Left cardiac atrium (tissue), 4 donors: Measurements from ENCODE around the gene SLC37A3. TPM values are rescaled to one million over a fixed set of nuclear protein-coding genes. Genes with fewer than 3 reads are reported as not detected.
A peak's percentile ranks its signal among the peaks of the same experiment; 100 is the strongest.
"Not testable (repeated sequence)": the region's sequence is repeated elsewhere in the genome, so short reads cannot be mapped to it uniquely, and the experiment has no call there.

Source experiments
- ATAC-seq, 2 donors: fragments of 200-7000 bp; cut with Tn5 transposase; one replicate each; pipeline ENCODE4 v1.9.1; 2020; ENCODE audit warnings: mild to moderate bottlenecking in 2 of 2, moderate library complexity in 2 of 2
- DNase-seq: peaks from one replicate; pipeline ENCODE4 v3.0.0-alpha.2; 2020
- intact Hi-C, 2 donors: fragments of 100-400 bp; cut with DNase I; formaldehyde crosslinking; loops; one replicate each; pipeline versions ENCODE4 v1.14.1 to v1.15.1; 2022 to 2023
- total RNA-seq, 2 donors: library from RNA; stranded (reverse); fragmentation: NEBNext Ultra II Directional; extraction: Animal tissue kit (Norgen Biotek cat#: 25700); gene quantifications; one replicate each; pipeline ENCODE4 v1.2.1, GENCODE V29; 2021
- donor health status: DM: no; HTN: yes; CAD: no.
- donor health status: DM: no; HTN: yes; CAD: no; lungs with severe emphysema.
- donor health status: DM: yes; HTN: yes; CAD: no.
- donor health status: Dilated cardiomyopathy.

The SLC37A3 gene
- total RNA-seq, 2 donors from 2014 or later = 11.4 to 18.7 TPM

DNA sequence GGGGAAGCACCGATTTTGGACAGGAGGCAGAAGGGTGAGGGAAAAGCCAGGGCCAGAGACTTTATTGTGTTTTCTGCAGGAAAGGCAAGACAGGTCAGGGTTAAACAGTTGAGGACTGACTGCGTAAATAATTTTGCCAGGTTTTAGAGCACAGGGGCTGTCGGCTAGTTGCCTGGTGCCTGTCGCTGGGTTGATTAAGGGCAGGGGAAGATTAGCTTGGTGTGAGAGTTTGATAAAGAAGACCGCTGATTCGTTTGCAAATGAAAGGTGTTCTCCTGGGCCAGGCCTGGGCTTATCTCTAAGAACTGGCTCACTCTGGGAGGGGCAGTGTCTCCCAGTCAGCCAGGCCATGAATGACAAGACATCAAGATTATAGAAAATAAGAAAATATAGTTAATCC, 75.6 kb downstream of the SLC37A3 start:
- intact Hi-C loops = loop anchor here in 1 of 2 donors (10.0 kb wide), 1 partner anchor 148 kb away; the partner anchor contains the start of gene KDM7A
- DNase-seq (no peak), ATAC-seq (peak in 1 of 2 donors; percentile 32)

DNA sequence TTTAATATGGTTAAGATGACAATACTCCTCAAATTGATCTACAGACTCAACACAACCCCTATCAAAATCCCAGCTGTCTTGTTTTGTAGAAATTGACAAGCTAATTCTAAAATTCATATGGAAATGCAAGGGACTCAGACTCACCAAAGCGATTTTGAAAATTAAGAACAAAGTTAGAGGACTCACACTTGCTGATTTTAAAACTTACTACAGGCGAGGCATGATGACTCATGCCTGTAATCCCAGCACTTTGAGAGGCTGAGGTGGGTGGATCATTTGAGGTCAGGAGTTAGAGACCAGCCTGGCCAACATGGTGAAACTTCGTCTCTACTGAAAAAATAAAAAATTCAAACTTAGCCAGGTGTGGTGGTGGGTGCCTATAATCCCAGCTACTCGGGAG, 78.3 kb downstream of the SLC37A3 start:
- not testable (repeated sequence) for DNase-seq, ATAC-seq
- intact Hi-C loops = loop anchor here in 1 of 2 donors (10.0 kb wide), 1 partner anchor 145 kb away; the partner anchor contains the start of gene KDM7A

DNA sequence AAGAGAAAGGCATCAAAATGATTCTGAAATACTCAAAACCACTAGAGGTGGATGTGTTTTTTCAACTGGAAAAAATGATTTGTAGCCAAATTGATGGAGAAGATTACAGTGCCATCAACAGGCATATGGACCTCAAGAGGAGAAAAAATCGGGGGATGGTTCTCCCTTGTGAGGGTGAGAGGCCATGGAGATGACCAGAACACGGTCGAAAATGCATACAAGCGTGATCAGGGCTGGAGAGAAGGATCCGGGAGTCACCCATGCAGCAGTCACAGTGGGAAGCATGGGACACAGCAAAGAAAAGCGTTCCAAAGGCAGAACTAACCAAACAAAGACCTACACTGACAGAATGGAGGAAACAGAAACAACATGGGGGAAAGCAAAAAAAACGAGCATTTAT, 80.3 kb downstream of the SLC37A3 start:
- intact Hi-C loops = loop anchor here in 1 of 2 donors (5.0 kb wide), 1 partner anchor 141 kb away; the partner anchor contains the start of gene KDM7A
- DNase-seq (no peak), ATAC-seq (no peak)

DNA sequence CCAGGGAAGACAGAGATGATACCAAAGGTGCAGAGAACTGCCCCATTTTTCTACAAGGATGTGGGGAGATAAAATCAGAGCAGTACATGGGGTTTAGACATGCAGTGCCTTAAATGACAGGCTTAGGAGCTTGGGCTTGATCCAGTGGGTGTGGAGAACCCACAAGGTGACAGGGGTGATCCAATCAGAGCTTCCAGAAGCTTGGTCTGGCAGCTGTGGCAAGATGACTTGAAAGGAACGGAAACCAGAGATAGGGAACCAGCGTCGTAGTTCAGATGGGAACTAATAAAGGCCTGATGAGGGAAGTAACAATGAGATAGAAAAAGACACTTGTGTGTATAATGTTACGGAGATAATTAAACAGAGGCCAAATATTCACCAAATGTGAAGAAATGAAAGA, 80.7 kb downstream of the SLC37A3 start:
- no peak for DNase-seq
- ATAC-seq = no peak
- intact Hi-C loops = loop anchor here in 1 of 2 donors (5.0 kb wide), 1 partner anchor 140 kb away; the partner anchor contains the start of gene KDM7A

DNA sequence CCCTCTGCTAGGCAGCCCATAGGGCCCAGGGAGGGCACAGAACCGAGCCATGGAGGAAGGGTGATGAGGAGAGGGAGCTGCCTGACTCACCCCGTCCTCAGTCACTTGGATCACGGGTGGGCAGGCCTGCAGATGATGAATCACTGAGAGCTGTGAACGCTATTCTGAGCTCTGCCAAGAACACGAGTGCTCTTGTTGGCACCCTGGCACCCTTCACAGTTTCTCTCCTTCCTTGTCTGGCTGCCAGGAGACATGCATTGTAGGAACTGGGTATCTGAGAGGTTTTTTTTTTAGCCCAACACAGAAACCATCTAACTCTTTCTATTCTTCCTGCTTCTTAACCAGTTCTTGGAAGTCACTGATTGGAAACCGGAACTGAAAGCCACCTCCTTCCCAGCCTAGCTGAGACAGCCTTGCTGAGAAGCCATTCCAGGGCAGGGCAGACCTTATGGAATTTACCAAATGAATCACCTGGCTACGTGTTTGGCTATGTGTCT, 82.1 kb downstream of the SLC37A3 start:
- intact Hi-C loops = loop anchor here in 1 of 2 donors (5.0 kb wide), 1 partner anchor 139 kb away; the partner anchor contains the start of gene KDM7A
- peak; percentile 92 to 98 for ATAC-seq
- DNase-seq = peak; percentile 85

DNA sequence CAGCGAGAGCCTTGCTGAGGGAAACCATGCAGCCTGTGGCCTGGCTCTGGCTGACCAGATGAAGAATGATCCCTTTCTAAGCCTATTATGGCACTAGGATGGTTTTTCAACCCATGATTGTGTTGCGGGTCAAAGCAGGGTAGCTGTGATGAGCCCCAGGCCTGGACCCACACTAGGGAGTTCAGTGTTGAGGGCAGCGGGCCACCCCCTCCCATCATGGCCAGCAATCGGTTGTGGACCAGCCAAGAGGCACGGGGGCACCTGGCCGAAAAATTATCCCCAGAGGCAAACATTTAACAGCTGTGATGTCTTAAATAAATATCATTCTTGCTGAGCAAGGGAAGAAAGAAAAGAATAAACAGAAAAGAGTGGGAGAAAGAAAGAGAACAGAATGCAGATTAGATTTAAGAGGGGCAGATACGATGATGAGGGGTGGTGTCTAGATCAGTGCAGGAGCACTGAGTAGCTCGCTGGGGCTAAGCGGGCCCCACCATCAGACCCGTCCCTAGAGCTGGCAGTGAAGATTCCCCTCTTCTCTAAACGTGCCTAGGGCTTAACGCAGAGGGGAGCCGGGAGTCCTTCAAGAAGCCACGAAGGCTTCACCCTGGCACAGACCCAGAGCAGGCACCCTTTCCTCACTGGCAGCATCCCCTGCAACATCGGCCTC, 82.7 kb downstream of the SLC37A3 start:
- intact Hi-C loops = loop anchor here in 1 of 2 donors (5.0 kb wide), 1 partner anchor 138 kb away; the partner anchor contains the start of gene KDM7A
- DNase-seq (no peak), ATAC-seq (peak in 1 of 2 donors; percentile 10)

DNA sequence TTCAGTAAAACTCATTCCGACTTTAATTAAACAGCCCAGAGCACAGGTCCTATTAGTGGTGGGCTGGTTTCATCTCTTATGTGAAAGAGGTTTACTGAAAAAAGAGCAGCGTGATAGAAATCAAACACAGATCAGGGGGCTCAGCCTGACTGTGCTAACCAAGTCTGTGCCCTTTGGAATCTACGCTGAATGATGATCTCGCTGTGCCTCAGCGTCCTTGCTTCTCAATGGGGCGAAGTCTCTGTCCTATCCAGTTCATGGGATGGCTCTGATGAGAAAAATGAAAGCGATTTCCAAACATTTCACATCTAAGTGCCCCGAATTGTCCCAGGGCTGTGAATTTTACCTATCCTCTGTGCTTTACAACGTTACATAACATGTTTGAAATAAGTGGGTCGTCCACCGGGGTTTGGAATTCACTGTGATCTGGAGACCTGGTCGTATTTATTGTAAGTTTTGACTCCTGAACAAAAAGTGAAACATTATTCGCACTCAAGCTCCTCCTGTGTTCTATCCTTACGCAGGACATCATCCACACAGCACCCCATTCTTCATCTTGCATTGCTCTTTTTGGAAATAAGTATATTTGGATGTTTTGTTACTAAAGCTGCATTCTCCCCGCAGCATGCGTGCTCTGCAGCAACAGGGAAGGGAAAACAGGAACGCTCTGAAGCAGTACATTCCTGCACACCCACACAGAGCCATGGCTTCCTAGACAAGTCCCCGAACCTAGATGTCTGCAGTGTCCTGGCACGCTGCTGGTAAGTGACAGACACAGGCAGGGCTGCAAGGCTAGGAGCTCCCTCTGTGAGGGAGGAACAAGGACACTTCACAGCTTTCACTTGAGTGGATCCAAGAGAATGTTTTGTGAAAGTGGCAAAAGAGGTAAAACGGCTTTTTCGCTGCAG, 83.5 kb downstream of the SLC37A3 start:
- intact Hi-C loops = loop anchor here in 1 of 2 donors (5.0 kb wide), 1 partner anchor 138 kb away; the partner anchor contains the start of gene KDM7A
- ATAC-seq = peak; percentile 5 to 6
- no peak for DNase-seq

DNA sequence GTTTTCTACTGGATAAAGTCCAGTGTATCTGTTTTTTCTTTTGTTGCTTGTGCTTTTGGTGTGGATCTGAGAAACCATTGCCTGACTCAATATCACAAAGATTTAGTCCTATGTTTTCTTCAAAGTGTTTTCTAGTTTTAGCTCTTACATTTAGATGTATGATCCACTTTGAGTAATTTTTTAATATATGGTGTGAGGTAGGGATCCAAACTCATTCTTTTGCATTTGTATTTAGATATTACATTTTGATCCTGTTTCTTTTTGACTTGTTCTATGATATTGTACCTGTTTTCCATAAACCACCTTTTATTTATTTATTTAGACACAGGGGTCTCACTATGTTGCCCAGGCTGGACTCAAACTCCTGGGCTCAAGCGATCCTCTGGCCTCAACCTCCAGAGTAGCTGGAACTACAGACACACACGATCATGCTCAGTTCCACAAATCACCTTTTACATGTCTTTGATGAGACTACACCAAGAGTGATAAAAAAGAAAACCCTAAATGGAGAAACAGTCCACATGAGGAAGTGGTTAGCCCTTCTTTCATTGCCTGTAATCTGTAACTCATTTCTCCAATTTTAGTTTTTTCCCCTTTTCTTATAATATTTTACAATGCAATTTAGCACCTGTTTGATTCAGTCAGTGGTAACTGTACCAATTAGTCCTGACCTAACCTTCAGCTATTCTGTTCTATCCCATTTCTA, 86.0 kb downstream of the SLC37A3 start:
- DNase-seq = no peak
- intact Hi-C loops = no loop called here
- no peak for ATAC-seq

DNA sequence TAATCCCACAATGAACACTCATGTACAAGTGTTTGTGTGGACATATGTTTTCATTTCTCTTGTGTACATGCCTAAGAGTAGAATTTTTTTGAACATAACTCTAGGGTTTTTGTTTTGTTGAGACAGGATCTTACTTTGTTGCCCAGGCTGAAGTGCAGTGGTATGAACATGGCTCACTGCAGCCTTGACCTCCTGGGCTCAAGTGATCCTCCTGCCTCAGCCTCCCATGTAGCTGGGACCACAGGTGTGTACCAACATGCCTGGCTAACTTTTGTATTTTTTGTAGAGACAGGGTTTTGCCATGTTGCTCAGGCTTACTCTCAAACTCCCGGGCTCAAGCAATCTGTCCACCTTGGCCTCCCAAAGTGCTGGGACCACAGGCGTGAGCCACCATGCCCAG, 87.2 kb downstream of the SLC37A3 start:
- ATAC-seq, intact Hi-C loops, DNase-seq: not testable (repeated sequence)

DNA sequence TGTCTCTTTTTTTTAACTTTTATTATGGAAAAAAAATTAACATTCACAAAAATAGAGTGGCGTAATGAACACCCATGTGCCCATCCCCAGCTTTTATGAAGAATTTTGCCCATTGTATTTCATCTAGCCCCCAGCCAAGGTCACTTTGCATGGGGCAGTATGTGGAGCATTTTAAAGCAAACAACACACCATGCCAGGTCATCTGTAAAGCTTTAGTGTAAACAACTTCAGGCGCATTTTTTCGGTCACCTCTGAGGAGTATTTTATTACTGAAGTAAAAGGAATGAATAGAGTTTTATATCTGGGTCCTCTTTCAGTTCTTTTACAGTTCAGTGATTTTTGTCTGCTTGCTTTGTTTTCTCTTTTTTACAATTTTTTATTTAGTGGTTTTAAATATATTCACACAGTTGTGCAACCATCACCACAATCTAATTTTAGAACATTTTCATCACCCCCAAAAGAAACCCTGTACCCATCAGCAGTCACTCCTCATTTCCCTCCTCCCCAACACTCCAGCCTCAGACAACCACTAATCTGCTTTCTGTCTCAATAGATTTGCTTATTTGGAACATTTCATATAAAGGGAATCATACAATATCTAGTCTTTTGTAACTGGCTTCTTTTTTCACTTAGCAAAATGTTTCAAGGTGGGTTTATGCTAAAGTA, 87.9 kb downstream of the SLC37A3 start:
- intact Hi-C loops = no loop called here
- DNase-seq (no peak), ATAC-seq (no peak)

DNA sequence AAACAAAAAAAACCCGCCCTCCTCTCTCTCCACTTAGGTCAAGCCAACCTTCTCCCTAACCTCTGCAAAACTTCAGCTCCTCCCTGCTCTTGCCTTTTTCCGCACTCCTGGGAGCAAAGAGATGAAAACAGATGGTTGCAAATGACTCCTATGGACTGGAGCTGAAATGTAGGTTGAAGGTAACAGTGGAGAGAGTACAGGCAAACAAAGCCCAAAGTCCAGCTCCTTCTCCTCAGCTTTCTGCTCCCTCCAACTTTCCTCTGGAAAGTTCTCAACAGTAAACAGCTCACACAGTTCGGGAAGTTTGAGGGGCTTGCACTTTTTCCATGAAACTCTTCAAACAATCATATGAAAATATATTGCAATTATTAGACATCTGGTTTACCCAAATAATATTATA, 90.3 kb downstream of the SLC37A3 start:
- ATAC-seq (no peak), DNase-seq (no peak)
- intact Hi-C loops = no loop called here

DNA sequence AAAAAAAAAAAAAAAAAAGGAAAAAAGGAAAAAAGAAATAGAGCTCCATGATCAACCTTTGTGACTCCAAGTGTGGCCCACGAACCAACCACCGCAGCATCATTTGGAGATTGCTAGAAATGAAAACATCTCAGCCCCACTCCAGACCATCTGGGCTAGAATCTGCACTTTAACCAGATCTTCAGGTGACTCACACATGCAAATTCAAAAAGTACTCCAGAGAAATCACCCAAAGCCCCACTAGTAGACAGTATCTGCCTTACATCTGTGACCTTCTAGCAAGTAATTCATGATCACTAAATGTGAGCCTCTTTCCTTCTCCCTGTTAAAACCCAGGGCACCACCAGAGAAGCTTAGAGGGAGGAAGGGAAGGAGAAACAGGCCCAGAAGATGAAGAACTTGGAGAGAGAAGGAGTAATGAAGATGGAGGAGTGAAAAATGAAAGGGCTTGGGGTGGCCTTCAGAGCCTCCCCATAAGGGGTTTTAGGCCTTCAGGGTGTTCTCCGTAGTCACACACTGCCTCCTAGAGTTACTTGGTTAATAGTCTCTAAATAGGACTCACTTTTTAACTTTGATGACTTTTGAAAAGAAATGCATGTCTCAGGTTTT, 94.0 kb downstream of the SLC37A3 start:
- DNase-seq = no peak
- peak; percentile 72 to 80 for ATAC-seq
- intact Hi-C loops = no loop called here

DNA sequence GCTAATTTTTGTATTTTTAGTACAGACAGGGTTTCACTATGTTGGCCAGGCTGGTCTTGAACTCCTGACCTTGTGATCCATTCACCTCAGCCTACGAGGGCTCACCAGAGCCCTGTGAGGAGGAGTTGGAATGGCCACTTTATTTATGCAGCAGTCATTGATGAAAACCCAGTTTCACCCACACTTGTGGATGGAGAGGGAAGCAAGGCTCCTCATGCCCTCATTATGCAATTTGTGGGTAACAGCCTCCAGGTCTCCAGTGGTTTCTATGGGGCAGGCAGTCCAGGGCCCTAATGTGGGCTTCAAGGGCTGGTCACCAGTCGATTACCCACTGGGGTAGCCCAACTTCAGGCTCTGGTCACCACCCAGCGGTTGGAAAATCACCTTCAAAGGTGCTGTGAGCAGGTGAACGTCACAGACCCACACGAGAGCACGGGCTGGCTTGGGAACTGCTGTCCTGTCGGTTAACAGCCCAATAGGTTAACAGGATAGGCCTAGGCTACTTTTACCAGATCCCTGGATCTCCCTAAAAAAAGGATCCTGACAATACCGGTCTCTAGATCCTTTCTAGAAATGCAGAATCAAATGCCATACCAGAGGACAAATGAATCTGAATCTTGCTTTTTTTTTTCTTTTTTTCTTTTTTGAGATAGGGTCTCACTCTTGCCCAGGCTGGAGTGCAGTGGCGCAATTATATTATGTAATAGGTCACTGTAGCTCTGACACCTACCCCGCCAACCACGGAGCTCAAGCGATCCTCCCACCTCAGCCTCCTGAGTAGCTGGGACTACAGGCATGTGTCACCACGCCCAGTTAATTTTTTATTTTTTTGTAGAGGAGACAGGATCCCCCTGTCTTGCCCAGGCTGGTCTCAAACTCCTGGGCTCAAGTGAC, 97.8 kb downstream of the SLC37A3 start:
- no peak for ATAC-seq
- no peak for DNase-seq
- intact Hi-C loops = no loop called here

DNA sequence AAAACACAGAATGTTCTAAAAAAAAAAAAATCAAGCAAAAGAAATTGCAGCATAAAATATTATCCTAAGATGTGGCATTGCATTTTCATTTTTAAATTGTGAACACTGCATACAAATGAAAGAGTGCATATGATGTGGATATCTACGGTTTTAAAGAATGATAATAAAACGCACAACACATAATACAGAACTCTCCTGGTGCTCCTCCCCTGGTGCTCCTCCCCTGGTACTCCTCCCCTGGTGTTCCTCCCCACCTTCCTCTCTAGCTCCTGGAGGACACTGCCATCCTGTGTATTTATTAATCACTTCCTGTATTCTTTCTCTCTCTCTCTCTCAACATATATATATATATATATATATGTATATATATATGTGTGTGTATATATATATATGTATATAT, 100.1 kb downstream of the SLC37A3 start:
- intact Hi-C loops = no loop called here
- ATAC-seq (no peak), DNase-seq (no peak)

DNA sequence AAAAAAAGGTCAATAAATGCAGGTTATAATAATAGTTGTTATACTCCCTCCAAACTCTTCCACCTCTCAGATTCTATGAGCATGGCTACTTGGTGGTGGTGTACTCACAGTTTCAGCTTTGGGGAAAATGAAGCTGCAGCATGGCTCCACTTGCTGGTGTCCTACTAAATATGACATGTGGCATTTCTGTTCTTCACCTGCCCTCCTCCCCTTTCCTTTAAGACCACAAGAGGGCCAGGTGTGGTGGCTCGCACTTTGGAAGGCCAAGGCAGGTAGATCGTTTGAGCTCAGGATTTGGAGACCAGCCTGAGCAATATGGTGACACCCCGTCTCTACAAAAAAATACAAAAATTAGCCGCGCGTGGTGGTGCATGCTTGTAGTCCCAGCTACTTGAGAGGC, 101.1 kb downstream of the SLC37A3 start:
- intact Hi-C loops = no loop called here
- ATAC-seq (no peak), DNase-seq (no peak)

DNA sequence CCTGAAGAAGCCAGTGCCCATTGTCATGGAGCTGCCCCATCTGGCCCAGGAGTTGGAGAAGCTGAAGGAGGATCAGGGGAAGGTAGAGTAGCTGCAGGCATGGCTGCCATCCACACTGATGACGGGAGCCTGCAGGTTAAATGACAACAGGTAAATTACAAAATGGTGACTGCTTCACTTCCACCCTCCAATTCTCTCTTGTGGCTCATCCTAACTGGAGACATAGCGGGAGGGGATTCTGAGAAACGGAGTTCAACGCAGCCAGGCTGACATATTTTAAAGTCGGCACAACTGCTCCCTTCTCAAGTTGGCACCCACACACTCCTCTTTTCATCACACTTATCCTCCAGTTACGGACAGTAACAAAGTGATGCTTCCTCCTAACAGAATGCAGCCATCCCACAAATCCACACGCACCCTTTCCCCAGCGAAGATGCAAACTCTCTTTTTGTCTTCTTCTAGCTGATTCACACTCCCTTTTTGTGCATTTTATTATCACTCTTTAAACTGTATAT, 103.0 kb downstream of the SLC37A3 start:
- no peak for DNase-seq
- intact Hi-C loops = no loop called here
- ATAC-seq = no peak

DNA sequence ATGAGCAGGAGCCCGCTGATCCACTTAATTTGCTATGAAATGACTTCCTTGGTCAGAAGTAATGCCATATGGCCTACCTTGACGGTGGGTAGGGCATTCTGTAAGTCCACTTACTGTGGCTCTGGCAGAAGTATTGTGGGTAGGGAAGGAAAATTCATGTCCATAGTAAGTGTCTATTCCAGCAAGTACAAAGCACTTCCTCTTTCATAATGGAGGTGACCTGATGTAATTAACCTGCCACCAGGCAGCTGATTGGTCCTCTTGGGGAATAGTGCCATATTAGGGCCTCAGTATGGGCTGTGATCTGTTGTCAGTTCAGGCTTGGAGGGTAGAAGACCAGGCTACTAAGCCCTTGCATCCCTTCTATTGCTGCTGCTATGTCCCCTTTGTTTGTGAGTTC, 103.9 kb downstream of the SLC37A3 start:
- ATAC-seq (no peak), DNase-seq (no peak)
- intact Hi-C loops = no loop called here
